Dedifferentiated amniotic fluid mesenchymal stem cell (primary cell): ENCODE results near the gene PCSK6.

Source experiments
- DNase-seq: peaks from one replicate; pipeline ENCODE4 v3.0.0-alpha.2; 2016; ENCODE audit errors: extremely low spot score

The PCSK6 gene

DNA sequence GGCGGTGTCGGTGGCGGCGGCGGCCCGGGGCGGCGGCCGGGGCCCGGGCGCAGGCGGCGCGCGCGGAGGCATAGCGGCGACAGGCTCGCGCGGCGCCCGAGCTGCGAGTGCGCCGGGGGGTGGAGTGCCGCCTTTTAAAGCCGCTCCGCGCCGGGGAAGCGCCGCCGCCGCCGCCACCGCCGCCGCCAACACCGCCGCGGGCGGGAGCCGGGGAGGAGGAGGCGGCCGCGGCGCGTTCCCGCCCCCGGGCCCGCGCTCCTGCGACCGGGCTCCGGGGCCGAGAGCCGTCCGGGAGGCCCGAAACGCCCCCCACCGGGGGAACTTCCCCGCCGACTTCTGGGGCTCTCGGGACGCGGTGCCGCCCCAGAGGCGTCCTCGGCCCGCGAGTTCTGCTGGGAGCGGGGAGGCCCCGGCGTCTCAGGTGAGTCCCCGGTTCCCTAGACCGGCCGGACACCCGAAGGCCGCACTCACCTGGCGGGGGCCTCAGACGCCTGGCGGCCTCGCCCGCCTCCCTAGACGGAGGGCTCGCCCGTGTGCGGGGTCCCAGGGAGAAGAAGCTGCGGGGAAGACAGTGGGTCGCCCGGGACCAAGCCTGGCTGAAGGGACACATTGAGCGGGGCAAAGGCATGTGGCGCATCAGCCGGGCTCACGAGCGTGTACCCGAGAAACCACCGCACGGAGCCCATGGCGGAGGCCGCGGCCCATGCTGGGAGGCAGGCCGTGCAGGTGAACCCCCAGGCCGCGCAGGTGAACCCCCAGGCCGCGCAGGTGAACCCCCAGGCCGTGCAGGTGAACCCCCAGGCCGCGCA, at the start of gene PCSK6:
Gene PCSK6, minus strand, starts transcription at position 109 of the 809 bp plus-strand sequence. Its CDS starts 37 bp downstream, at position 72.
- DNase-seq = no peak

DNA sequence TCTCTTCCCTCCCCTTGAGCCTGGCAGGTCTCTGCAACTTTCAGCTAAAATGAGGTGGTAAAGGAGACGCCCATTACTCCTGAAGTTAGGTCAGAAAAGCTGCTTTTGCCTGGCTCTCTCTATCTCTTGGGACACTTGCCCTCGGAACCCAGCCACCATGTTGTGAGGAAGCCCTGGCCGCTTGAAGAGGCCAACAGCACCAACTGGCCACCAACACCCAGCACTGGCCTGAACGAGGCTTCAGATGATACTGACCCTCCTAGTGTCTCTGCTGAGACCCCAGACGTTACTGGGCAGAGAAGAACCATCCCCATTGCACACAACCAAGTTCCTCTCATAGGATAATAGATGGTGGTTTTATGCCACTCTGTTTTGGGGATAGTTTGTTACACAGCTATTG, 49.5 kb upstream of the PCSK6 start:
- DNase-seq = no peak

DNA sequence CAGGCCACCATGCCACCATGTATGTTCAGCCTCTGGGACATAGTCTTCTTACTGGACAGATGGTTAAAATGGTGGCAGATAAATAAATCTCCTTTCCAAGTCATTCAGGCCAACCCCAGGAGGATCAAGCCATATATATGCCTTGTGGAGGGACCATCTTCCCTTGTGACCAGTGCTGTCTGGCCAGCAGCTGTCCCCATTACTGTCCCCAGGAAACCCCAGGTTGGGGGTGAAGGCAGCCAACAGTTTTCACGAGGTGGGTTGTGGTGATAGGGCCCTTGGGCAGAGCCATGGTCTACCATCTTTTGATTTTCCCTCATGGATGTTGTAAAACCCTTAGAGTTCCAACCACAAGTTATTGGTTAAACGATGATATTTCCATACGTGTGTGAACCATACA, 48.7 kb upstream of the PCSK6 start:
- no peak for DNase-seq

DNA sequence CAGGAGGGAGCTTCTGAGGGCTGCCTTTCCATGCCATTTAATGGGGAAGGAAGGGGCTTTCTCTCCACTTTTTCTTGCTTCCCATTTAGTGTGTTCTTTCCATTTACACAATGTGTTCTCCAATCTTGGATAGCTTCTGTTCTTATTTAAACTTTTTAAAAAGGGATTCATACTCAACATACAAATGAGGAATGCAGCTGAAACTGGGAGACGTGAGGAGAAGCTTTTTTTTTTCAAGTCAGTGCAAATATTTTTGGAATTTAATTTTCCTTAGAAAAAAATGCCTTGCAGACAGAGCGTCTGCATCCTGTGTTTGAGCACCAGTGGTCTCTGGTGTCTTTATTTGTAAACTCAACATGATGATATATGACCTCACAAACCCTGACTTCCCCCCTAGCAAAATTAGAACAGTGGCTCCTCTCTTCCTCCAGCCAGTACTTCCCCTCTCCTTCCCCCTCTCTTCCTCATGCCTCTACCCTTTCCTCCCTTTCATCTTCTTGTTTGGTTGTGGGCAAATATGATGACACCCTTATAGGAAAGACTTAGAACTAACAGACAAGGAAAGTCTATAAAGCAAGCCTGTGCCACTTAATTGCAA, 48.1 kb upstream of the PCSK6 start:
- no peak for DNase-seq

DNA sequence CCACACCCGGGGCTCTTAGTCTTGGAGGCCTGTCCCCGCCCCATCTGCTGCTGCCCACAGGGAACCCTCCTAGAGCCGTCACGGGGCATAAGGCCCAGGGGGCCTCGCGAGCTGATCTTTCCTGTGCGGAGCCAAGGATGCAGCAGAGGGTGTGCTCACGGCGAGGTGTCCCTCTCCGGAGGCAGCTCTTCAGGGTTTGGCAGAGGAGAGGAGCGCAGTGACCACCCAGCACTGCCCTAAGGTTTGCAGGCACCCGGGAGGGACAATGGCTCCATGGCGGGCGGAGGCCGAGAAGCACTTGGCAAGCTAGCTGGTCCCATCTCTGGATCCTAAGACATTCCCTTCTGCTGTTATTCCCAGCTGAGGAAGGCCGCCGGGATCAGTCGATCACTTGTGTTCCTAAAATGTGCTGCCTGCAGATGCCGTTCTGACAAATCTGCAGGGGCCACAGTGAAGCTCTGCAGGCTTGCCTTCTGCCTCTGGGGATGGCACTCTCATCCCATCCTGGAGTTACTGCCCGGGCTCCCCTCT, 47.4 kb upstream of the PCSK6 start:
- DNase-seq = no peak

DNA sequence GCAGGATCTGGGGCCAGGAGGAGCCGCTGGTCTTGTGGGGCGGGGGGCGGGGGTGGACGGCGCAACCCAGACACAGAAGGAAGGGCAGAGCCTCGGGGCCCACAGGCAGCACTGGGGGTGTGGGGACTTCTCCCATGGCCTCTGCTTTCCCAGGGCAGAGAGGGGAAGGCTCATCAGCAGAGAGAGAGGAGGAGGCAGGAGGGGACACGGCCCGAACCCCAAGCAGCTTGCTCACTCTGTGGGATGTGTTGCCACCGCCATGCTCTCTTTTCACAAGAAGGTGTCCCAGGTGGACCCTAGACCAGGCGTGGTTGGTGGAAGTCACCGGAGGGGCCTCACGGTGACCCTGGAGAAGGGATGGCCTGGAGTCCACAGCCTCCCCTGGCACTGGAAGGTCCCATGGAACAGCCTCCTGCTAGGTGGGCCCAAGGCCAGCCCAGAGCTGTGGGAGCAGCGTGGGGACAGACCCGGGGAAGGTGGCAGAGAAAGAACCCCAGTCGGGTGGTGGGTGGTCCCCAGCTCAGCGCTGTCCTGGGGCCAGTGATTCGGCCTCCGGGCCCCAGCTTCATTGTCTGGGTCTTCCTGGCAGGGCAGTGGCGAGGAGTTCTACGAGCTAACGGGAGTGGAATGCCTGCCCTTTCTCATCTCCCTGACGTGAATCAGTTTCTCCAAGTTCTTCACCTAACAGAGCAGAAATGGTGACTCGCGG, 46.8 kb upstream of the PCSK6 start:
- no peak for DNase-seq

DNA sequence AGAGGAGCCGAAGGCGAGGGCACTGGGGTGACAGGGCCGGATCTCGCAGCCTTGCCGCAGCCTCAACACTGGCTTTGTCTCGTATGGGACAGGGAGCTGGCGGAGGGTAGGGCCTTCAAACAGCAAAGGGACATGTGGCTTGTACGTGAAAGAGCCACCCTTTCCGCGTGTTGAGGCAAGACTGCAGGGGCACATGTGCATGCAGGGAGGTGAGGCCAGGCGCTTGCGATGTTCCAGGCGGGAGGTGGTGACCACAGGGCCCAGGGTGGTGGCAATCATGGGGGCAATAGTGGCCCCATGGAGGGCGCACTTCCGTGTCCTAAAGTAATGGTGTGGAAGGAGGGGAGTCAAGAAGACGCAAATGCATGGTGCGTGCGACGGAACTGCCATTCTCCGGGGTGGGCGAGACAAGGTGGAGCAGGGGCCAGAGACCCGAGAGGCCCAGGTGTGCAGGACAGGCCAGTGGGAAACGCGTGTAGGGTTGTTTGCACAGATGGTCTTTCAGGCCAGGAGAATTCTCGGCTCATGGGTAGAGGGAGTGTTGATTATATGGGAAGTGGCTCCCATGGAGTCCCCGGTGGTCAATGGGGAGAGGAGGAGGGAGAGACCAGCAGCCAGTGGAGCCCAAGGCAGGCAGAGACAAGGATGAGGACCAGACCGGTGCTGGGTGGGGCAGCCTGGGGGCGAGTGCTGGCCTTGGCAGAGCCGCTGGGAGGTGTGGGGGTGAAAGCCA, 45.8 kb upstream of the PCSK6 start:
- no peak for DNase-seq

DNA sequence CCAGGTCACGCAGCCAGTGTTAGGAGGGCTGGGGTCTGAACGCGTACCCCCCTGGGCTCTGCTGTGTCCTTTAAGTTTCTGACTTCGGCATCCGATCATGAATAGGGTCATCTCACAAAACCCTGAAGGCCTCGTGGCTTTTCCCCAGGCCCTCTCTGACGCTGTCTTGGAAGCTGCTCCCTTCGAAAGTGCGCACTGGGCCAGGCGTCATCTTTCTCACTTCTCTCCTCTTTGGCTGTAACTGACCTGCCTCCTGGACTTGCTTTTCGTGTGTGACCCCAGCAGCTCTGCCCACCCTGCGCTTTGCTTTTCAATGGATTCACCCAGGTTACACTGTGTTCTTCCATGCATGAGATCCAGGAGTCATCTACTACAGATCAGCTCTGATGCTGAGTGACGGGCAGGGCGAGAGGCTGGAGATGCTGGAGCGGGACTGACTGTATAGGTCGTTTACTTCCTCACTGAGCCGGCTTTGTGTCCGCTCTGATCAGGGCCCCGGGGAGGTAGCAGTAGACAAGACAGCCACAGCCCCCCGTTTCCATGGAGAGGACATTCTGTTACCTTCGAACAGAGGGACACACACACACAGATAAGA, 45.0 kb upstream of the PCSK6 start:
- DNase-seq = no peak

DNA sequence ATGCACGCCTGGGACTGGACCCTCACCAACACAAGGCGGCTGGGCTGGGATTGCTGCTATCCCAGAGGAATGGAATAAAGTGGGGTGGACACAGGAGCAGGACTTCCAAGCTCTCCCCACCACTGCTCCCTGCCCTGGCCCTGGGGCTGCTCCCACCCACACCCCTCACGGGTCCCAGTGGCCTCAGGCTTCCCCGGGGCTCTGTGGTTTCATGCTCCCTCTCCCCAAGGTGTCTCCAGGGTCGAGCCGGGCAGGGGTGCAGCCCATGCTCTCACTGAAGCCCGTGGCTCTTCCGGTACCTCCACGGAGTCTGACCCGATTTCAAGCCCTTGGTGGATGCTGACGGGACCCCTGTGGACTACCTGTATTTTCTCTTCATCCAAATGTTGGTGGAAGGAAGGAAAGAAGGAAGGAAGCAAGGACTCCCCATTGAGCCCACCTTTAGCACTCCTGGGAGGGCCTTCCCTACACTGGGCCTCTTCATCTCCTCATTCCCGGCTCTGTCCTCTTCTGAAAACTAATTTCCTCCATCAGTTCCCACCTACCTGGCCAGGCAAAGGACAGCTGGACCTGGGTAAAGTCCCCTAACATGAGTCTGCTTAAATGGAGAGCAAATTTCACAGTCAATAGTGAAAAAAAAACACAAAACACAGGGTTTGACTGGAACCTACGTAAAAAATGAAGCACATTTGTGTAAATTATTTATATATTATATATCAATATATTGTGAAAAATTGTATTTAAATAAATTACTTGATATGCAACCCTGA, 44.0 kb upstream of the PCSK6 start:
- DNase-seq = no peak

DNA sequence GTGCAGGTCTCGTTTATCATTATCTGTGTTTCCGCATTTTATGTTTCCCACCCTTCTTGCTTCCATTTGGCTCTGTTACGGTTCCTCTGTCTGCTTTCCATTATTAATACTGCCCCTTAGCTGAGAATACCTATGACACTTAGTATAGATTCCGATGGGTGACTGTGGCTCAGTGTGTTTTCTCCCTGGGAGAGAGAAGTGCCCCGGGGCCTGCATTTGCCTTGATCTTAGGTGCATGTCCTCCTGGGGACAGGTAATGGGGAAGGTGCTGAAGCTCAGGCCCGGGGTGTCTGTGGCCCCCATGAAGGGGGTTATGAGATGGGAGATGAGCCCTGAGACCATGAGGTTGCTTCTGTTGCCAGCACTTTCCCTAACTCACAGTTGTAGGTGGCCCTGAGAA, 43.4 kb upstream of the PCSK6 start:
- no peak for DNase-seq

DNA sequence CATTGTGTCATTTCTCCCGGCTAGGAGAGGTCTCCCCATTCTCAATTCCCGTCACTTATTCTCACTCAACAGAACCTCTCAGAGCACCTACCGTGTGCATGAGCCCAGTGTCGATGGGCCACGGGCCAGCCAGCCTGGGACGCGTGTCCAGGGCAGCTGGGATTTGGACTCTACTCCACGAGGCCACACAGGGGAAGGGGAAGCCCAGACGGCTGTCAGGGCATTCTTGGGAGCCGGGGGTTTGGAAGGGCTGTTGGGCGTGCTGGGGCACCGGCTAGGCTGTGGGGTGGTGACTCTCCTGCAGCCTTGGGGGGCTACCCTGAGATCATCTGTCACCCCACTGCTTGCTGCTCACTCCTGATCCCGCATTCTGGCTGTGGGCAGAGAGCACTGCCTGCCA, 41.7 kb upstream of the PCSK6 start:
- DNase-seq = no peak

DNA sequence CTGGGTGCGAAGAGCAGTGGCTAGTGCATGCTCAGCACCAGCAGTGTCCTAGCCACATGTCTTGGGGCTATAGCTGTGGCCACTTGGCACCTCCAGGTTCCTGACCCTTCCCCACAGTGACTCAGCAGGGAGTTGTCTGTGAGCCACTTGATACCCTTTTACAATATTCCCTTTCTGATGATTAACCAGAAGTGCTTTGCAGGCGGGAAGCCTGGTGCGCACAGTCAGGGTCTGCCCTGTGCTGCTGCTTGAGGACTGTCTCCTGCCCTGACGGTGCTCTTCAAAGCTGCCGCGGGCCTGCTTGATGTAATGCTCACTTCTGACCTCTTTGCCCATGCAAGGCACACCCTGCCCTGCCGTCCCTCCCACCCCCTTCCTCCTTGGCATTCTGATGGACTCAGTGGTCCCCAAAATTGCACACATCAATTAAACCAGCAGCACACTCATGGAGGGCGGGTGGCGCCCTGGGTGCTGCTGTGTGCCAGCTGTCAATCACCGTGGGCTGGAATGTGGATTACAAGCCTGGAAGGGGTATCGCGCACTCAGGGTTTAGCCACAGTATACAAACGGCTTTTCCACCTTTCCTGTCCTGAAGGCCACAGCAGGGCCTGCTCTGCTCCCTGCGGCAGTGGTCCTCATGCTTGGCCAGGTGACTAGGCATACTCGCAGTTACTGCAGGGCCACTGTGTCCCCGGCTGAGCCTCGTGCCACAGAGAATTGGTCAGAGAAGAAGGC, 40.9 kb upstream of the PCSK6 start:
- no peak for DNase-seq

DNA sequence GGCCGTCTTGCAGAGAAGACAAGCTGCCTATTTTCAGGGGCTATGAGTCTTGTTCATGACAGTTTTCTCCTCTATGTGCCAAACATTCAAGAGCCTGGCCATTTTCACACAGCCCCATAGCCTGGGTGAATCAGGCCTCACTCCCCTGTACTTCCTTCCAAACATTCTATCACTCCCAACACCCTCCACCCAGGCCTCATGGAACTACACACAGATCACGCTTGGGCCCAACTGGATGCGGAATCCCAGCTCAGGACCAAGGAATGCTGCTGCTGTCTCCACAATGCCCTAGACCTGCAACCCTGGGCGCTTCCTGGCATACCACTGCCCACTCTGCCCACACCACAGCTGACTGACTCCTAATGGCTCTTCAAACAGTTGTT, 39.4 kb upstream of the PCSK6 start:
- no peak for DNase-seq

DNA sequence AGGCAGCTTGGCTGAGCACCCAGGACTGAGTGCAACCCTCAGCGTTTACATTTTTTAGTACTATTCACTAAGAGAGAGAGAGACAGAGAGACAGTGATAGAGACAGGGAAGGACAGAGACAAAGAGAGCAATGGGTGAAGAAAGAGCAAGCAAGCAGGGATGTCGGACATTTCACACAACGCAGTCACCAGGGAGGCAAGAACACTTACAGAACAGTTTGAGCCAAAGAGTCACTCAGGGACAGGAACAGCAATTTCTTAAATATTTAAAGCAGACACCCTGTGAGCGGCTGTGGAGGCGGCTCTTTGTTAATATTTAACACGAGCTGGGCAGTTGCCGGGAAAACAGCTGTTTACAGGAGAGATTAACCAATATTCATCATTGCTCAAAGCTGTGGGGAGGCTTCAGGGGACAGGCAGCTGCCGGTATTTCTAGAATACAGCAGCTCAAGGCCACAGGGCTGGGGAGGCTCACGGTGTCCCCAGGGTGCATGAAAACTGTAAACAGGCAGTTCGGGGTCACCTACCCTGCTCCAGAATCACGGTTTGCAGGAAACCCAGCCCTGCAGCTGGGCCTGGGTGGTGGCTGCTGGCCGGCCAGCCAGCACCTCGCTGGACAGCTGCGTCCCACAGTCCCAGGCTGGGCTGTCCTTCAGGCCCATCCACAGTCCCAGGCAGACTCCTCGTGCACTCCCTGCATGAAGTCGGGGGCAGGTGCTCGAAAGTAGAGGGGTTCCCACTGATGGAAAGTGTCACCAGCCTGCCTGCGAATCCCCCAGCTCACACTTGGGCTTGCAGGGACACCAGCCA, 38.8 kb upstream of the PCSK6 start:
- no peak for DNase-seq

DNA sequence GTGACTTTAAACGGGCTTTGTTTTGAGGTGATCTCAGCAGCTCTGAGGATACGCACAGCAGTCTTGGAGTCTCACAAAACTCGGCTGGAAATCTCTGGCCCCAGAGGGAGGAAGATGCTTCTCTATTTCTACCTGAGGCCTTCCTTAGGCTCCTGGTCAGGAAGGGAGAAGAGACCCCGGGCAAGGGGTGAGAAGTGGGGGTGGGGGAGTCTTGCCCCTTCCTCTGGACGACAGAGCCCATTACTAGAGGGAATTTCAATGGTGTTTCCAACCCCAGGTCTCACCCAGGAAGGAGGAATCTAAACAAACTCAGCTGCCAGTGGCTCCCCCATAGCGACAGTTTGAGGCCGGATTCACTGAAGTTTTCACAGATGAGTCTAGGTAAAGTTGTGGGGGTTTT, 37.4 kb upstream of the PCSK6 start:
- no peak for DNase-seq

DNA sequence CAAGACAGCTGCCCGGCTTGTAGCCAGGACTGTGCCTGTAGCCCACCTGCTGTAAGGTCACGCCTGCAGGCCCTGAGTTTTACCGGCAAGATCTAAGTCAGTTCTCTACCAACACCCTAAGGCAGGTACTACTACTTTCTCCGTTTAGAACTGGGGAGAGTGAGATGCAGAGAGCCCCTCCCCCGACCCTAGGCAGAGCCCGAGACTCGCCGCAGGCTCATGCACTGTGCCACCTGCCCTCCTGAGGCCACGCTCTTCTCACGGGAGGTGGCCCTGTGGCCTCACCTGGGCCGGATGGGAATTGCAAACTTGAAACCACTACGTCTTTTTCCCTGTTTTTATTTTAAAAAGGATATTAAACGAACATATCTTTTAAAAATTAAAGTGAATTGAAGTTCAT, 36.9 kb upstream of the PCSK6 start:
- no peak for DNase-seq

DNA sequence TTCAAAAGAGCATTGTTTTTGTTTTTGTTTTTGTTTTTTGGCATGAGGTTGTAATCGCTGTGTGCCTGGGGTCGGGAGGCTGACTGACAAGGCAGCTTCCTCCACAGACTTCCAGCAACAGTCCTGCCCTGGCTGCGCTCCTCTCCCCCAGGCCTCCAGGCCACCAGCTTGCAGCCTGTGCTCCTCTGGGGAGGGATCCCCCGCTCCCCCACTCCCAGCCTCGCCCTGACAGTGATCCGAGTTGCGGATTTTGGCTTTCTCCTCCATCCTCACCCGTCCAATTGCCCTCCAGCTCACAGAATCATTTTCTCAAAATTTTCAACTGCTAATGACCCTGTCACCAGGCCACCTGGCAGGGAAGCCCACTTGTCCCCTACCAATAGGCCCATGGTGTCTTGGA, 36.5 kb upstream of the PCSK6 start:
- DNase-seq = no peak

DNA sequence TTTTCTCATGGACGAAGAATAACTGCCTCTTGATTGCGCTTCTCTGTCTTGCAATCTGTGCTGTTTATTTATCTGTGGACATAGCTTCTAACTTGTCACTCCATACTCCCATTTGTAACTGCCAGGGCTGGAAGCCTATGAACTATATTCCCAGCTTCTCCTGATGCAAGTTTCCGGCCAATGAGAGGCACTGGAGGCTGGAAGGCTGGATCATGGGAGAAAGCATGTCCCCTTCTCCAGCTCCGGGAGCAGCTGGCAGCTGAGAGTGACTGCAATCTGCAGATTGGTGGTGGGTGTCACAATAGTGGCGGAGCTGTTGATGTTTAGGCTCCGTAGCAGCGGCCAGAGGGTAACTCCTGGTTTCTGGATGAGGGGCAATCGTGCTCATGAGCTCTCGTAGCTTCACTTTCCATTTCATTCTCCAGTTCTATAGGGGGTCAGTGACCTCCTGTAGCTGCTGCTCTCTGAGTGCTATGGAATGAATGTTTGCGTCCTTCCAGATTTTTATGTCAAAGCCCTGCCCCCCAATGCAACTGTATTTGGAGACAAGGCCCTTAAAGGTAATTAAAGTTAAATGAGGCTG, 35.7 kb upstream of the PCSK6 start:
- DNase-seq = no peak

DNA sequence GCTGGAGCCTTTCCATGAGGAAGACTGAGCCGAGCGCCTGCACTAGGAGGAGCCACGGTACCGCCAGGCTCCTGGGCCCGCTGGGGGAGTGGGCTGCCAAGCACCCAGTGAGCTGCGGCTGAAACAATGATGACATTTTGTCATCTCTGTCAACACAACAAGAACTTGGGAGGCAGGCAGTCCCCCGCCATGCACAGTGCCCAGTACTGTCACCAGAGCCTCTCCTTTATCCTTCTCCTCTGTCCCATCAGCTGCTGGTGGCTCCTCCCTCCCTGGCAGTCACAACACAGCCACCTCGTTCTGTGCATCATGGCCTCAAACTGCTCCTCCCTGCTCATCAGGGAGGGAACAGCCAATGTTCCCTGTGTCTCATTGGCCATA, 34.0 kb upstream of the PCSK6 start:
- no peak for DNase-seq
